GM04504 (cell line): ENCODE results near the gene GSTM5.
"Not testable (repeated sequence)": the region's sequence is repeated elsewhere in the genome, so short reads cannot be mapped to it uniquely, and the experiment has no call there.

Experiments used
- DNase-seq: peaks from one replicate; pipeline ENCODE4 v3.0.0-alpha.2; 2012; ENCODE audit warnings: low read depth

Gene GSTM5

GRCh38 chr1:109711593-109712320 lies at the start of gene GSTM5:
GSTM5 (plus strand) TSS chr1:109712251; CDS start chr1:109712313, 62 bp downstream.
- DNase-seq = not testable (repeated sequence)

GRCh38 chr1:109664671-109665070 lies 47.4 kb upstream of the GSTM5 start:
- no peak for DNase-seq

GRCh38 chr1:109667452-109668122 lies 44.5 kb upstream of the GSTM5 start, which contains the start of gene GSTM2:
GSTM2 (plus strand) TSS chr1:109668057; CDS start chr1:109668116, 59 bp downstream.
- DNase-seq = peak; percentile 70

- DNase-seq = no peak
Observed at GRCh38 chr1:109668123-109668775, 43.8 kb upstream of the GSTM5 start.

GRCh38 chr1:109669246-109669948 lies 42.7 kb upstream of the GSTM5 start:
- no peak for DNase-seq

GRCh38 chr1:109669949-109670302 lies 42.1 kb upstream of the GSTM5 start:
- DNase-seq = not testable (repeated sequence)

GRCh38 chr1:109671067-109671466 lies 41.0 kb upstream of the GSTM5 start:
- no peak for DNase-seq

GRCh38 chr1:109673861-109674260 lies 38.2 kb upstream of the GSTM5 start:
- not testable (repeated sequence) for DNase-seq

- DNase-seq = not testable (repeated sequence)
Observed at GRCh38 chr1:109676683-109677381, 35.2 kb upstream of the GSTM5 start.

GRCh38 chr1:109677459-109677858 lies 34.6 kb upstream of the GSTM5 start:
- no peak for DNase-seq

GRCh38 chr1:109678637-109679036 lies 33.4 kb upstream of the GSTM5 start:
- DNase-seq = not testable (repeated sequence)

GRCh38 chr1:109684777-109685176 lies 27.3 kb upstream of the GSTM5 start:
- not testable (repeated sequence) for DNase-seq

- DNase-seq = not testable (repeated sequence)
Observed at GRCh38 chr1:109685399-109685798, 26.7 kb upstream of the GSTM5 start.

GRCh38 chr1:109685890-109686289 lies 26.2 kb upstream of the GSTM5 start:
- DNase-seq = not testable (repeated sequence)

- DNase-seq = not testable (repeated sequence)
Observed at GRCh38 chr1:109687109-109687508, 24.9 kb upstream of the GSTM5 start.

GRCh38 chr1:109687641-109688499 lies 24.2 kb upstream of the GSTM5 start, which contains the start of gene GSTM1:
GSTM1 (plus strand) TSS chr1:109687817; CDS start chr1:109687874, 57 bp downstream.
- no peak for DNase-seq

- no peak for DNase-seq
Observed at GRCh38 chr1:109689844-109690405, 22.1 kb upstream of the GSTM5 start.

GRCh38 chr1:109691759-109692158 lies 20.3 kb upstream of the GSTM5 start:
- DNase-seq = no peak

GRCh38 chr1:109694400-109694799 lies 17.7 kb upstream of the GSTM5 start:
- DNase-seq = not testable (repeated sequence)

GRCh38 chr1:109695138-109695537 lies 16.9 kb upstream of the GSTM5 start:
- DNase-seq = not testable (repeated sequence)
